ENCODE measurements around the gene ISCU. TPM values are rescaled to one million over a fixed set of nuclear protein-coding genes. Genes with fewer than 3 reads are reported as not detected.

The ISCU gene
- total and polyA plus RNA-seq, 9 of the 15 experiments (the other 6 are each of a cell fraction or from before 2014, with no cell fraction given): 15.9 to 92.5 (median 77.3) TPM

DNA sequence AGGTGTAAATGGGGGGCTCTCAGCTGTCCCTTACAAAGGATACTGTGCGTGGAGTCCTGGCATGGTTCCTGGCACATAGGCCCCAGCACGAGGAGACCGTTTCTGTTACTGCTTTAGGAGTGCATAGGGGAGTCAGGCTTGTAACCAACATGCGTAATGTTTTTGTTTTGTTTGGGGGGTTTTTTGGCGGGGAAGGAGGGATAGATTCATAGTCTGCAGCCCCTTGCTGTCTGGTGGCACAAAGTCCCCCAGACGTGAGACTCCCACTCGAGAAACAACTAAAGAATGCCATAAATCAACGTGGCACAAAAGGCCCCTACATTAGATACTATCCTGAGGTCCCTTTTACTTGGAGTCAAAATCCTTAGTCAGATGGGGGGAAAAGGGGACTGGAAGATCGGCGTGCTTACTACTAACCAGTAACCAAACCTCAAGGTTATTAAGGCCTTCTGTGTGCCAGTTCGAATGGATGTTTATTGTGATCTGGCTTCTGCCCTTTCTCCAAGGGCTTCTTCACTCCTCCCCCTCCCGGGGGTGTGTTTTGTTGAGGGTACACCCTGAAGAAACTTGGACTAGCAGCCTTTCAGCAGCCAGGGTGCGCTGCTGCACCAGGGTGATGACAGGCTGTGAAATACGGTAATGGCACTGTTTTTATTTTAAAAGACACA lies 874 bp downstream of the ISCU start (continued):
- TF ChIP-seq ZNF212 (CRISPR knock-in tag; IDR thresholded peaks at IDR 0.05) (no peak), ZNF707 (CRISPR knock-in tag; conservative IDR thresholded peaks at IDR 0.05) (no peak), SRSF9 (IDR thresholded peaks at IDR 0.05; ENCODE audit: borderline replicate concordance, low read depth, low read length) (no peak), SOX6 (IDR thresholded peaks at IDR 0.05) (peak; percentile 90; the same call in 1 of the 2 replicates), CHD4 (IDR thresholded peaks at IDR 0.05; ENCODE audit: insufficient read depth, insufficient replicate concordance, low read depth, low read length, poor library complexity, severe bottlenecking) (no peak), ZBTB17 (CRISPR knock-in tag; IDR thresholded peaks at IDR 0.05) (no peak), MED1 (CRISPR knock-in tag; IDR thresholded peaks at IDR 0.05; ENCODE audit: borderline replicate concordance) (no peak), SETDB1 (IDR thresholded peaks at IDR 0.05; ENCODE audit: low read length) (no peak), MTA3 (IDR thresholded peaks at IDR 0.05; ENCODE audit: borderline replicate concordance) (peak; percentile 30; the same call in 1 of the 2 replicates), RBM34 (IDR thresholded peaks at IDR 0.05; ENCODE audit: borderline replicate concordance, insufficient read depth, low read length) (no peak), ZNF384 (IDR thresholded peaks at IDR 0.05; ENCODE audit: low read depth, low read length) (peak; percentile 15; the same call in 1 of the 2 replicates), CSDE1 (IDR thresholded peaks at IDR 0.05) (no peak), NONO (IDR thresholded peaks at IDR 0.05; ENCODE audit: low read depth in 2 of 2, low read length in 1 of 2) (peak in 1 of 2 experiments; percentile 57; a peak in 1 of 4 replicates), TEAD4 (IDR thresholded peaks at IDR 0.05; ENCODE audit: low read length) (peak; percentile 45), TEAD4 (CRISPR knock-in tag; IDR thresholded peaks at IDR 0.05; ENCODE audit: borderline replicate concordance) (no peak), FOXM1 (IDR thresholded peaks at IDR 0.05; ENCODE audit: low read depth) (no peak), FOXM1 (CRISPR knock-in tag; IDR thresholded peaks at IDR 0.05; ENCODE audit: low read depth) (no peak), ZKSCAN8 (CRISPR knock-in tag; IDR thresholded peaks at IDR 0.05) (no peak), POLR2B (IDR thresholded peaks at IDR 0.05; ENCODE audit: low read depth, partially characterized antibody) (peak; percentile 40), HDAC2 (IDR thresholded peaks at IDR 0.05) (no peak), ZSCAN29 (IDR thresholded peaks at IDR 0.05) (no peak), U2AF2 (optimal IDR thresholded peaks at IDR 0.05; ENCODE audit: low read depth, low read length) (no peak), ZNF584 (CRISPR knock-in tag; IDR thresholded peaks at IDR 0.05; ENCODE audit: low read depth) (no peak), ZNF282 (CRISPR knock-in tag; IDR thresholded peaks at IDR 0.05) (no peak), TRIM24 (IDR thresholded peaks at IDR 0.05) (peak in 1 of 2 experiments; percentile 47; a peak in 2 of 4 replicates)
- TF ChIP-seq, protein P1, sequence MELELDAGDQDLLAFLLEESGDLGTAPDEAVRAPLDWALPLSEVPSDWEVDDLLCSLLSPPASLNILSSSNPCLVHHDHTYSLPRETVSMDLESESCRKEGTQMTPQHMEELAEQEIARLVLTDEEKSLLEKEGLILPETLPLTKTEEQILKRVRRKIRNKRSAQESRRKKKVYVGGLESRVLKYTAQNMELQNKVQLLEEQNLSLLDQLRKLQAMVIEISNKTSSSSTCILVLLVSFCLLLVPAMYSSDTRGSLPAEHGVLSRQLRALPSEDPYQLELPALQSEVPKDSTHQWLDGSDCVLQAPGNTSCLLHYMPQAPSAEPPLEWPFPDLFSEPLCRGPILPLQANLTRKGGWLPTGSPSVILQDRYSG (tag; conservative IDR thresholded peaks at IDR 0.05; ENCODE audit: low read depth): no peak
- TF ChIP-seq, protein P2, sequence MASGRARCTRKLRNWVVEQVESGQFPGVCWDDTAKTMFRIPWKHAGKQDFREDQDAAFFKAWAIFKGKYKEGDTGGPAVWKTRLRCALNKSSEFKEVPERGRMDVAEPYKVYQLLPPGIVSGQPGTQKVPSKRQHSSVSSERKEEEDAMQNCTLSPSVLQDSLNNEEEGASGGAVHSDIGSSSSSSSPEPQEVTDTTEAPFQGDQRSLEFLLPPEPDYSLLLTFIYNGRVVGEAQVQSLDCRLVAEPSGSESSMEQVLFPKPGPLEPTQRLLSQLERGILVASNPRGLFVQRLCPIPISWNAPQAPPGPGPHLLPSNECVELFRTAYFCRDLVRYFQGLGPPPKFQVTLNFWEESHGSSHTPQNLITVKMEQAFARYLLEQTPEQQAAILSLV (tag; IDR thresholded peaks at IDR 0.05): 0 out of 2 replicates have a peak, but pooled peaks have one; percentile 20
- TF ChIP-seq, protein P3, sequence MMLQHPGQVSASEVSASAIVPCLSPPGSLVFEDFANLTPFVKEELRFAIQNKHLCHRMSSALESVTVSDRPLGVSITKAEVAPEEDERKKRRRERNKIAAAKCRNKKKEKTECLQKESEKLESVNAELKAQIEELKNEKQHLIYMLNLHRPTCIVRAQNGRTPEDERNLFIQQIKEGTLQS (IDR thresholded peaks at IDR 0.05): 0 out of 2 replicates have a peak, but pooled peaks have one; percentile 47
- TF ChIP-seq, protein P3 (CRISPR knock-in tag; conservative IDR thresholded peaks at IDR 0.05): 0 out of 2 replicates have a peak, but pooled peaks have one; percentile 16
